Measurements from ENCODE around the gene TRABD2B. TPM values are rescaled to one million over a fixed set of nuclear protein-coding genes. Genes with fewer than 3 reads are reported as not detected.

TRABD2B gene
- total RNA-seq, 1 experiment from 2014 or later, result 0.36 TPM

- Histone ChIP-seq H3K27me3 (replicated peaks; ENCODE audit: control insufficient read depth, insufficient read depth, low read length) (no peaks in the 10 kb centered on the region), H3K9me3 (no peaks in the 10 kb centered on the region), H3K4me3 (ENCODE audit: low read depth, low read length) (no peak overlapping the region), H3K36me3 (ENCODE audit: control insufficient read depth, insufficient read depth, low read length) (no peaks in the 10 kb centered on the region), H3K4me1 (peaks cover 7% of the 10 kb centered on the region)
- no TSS peak for BruUV-seq (replicated peaks)
- DNase-seq, result no peak
- POLR2A ChIA-PET, result no interaction called here
- CTCF ChIA-PET, result no interaction called here
- TF ChIP-seq, protein P1, sequence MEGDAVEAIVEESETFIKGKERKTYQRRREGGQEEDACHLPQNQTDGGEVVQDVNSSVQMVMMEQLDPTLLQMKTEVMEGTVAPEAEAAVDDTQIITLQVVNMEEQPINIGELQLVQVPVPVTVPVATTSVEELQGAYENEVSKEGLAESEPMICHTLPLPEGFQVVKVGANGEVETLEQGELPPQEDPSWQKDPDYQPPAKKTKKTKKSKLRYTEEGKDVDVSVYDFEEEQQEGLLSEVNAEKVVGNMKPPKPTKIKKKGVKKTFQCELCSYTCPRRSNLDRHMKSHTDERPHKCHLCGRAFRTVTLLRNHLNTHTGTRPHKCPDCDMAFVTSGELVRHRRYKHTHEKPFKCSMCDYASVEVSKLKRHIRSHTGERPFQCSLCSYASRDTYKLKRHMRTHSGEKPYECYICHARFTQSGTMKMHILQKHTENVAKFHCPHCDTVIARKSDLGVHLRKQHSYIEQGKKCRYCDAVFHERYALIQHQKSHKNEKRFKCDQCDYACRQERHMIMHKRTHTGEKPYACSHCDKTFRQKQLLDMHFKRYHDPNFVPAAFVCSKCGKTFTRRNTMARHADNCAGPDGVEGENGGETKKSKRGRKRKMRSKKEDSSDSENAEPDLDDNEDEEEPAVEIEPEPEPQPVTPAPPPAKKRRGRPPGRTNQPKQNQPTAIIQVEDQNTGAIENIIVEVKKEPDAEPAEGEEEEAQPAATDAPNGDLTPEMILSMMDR (IDR thresholded peaks at IDR 0.05; ENCODE audit: insufficient read depth in 1 of 2, low read depth in 1 of 2, low read length in 1 of 2, severe bottlenecking in 1 of 2, unreplicated experiment in 1 of 2), result no peak
- Mint-ChIP-seq H3K36me3 (ENCODE audit: insufficient read depth, unreplicated experiment) (no peaks in the 10 kb centered on the region), H3K27me3 (ENCODE audit: insufficient read depth, unreplicated experiment) (no peaks in the 10 kb centered on the region), H3K27ac (ENCODE audit: unreplicated experiment) (no peak overlapping the region), H3K4me1 (ENCODE audit: low read depth, unreplicated experiment) (peaks cover under 1% of the 10 kb centered on the region), H3K9me3 (ENCODE audit: unreplicated experiment) (no peaks in the 10 kb centered on the region), H3K4me3 (ENCODE audit: unreplicated experiment) (no peak overlapping the region)
- intact Hi-C loops (cut with micrococcal nuclease; ENCODE audit: unreplicated experiment), result no loop called here
Observed at GRCh38 chr1:47918257-47918867, 78.8 kb downstream of the TRABD2B start.

DNA sequence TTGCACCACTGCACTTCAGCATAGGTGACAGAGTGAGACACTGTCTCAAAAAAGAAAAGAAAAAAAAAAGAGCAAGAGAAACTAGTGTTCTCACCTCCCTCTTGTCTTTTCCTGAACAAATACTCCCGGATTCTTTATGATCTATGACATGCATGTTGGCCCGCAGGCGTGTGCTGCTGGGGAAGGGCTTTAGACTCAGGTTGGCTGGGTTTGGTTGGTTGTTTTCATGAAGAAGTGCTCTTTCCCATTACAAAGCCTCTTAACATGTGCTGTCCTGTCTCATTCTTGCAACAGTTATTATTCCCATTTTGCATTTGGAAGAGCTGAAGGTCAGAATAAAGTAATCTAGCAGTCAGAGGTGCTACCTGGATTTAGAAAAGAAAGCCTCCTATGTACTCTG is 79.5 kb downstream of the TRABD2B start:
- CTCF ChIA-PET, result no interaction called here
- BruUV-seq (replicated peaks), result no TSS peak
- Mint-ChIP-seq H3K9me3 (ENCODE audit: unreplicated experiment) (no peaks in the 10 kb centered on the region), H3K4me1 (ENCODE audit: low read depth, unreplicated experiment) (peaks cover 7% of the 10 kb centered on the region), H3K27ac (ENCODE audit: unreplicated experiment) (no peak overlapping the region), H3K36me3 (ENCODE audit: insufficient read depth, unreplicated experiment) (no peaks in the 10 kb centered on the region), H3K27me3 (ENCODE audit: insufficient read depth, unreplicated experiment) (no peaks in the 10 kb centered on the region), H3K4me3 (ENCODE audit: unreplicated experiment) (no peak overlapping the region)
- TF ChIP-seq, protein P1 (IDR thresholded peaks at IDR 0.05; ENCODE audit: insufficient read depth in 1 of 2, low read depth in 1 of 2, low read length in 1 of 2, severe bottlenecking in 1 of 2, unreplicated experiment in 1 of 2), result no peak
- Histone ChIP-seq H3K4me1 (peaks cover 12% of the 10 kb centered on the region), H3K27me3 (replicated peaks; ENCODE audit: control insufficient read depth, insufficient read depth, low read length) (no peaks in the 10 kb centered on the region), H3K4me3 (ENCODE audit: low read depth, low read length) (no peak overlapping the region), H3K9me3 (no peaks in the 10 kb centered on the region), H3K36me3 (ENCODE audit: control insufficient read depth, insufficient read depth, low read length) (no peaks in the 10 kb centered on the region)
- POLR2A ChIA-PET, result no interaction called here
- DNase-seq, result no peak
- intact Hi-C loops (cut with micrococcal nuclease; ENCODE audit: unreplicated experiment), result no loop called here

DNA sequence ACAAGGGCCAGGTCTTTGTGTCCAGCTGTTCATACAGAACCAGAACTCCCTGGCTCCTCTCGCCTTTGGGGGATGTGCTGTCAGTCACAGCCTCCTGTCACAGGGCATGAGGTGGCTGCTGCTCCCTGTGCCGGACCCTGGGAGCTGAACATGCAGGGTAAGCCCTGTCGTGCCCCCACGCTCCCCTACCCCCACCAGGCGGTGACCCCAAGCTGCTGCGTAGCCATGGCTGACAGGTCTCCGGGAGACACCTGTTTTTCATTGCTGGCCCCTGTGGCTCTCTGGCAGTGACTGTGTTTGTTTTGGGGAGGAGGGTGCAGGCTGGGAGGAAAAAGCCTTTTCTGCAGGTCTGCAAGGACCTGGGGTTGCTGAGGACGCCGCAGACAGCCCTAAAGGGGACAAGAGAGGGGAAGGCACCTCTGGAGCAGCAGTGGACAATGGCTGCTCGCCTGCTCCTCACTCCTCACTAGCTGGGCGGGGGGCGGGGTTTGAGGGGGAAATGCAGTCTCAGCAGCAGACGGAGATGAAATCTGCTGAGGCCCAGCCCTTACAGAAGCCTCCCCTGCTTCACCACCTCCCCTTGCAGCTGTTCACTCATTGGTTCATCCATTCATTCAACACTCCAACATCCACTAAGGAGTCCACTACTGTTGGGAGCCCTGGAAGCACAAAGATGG is 81.4 kb downstream of the TRABD2B start:
- Histone ChIP-seq H3K36me3 (ENCODE audit: control insufficient read depth, insufficient read depth, low read length) (no peaks in the 10 kb centered on the region), H3K9me3 (no peaks in the 10 kb centered on the region), H3K27me3 (replicated peaks; ENCODE audit: control insufficient read depth, insufficient read depth, low read length) (no peaks in the 10 kb centered on the region), H3K4me1 (peaks cover 12% of the 10 kb centered on the region), H3K4me3 (ENCODE audit: low read depth, low read length) (no peak overlapping the region)
- H3K4me3 Mint-ChIP-seq (ENCODE audit: unreplicated experiment), result no peak overlapping the region
- no TSS peak for BruUV-seq (replicated peaks)
- ChIA-PET POLR2A (no interaction called here), CTCF (interaction anchor here (0.6 kb wide), 1 partner anchor 33 kb away, joined by 4 read pairs; no protein-coding TSS in a partner anchor)
- intact Hi-C loops (cut with micrococcal nuclease; ENCODE audit: unreplicated experiment), result no loop called here
- no peaks in the 10 kb centered on the region for H3K27me3 Mint-ChIP-seq (ENCODE audit: insufficient read depth, unreplicated experiment)
- H3K27ac Mint-ChIP-seq (ENCODE audit: unreplicated experiment), result no peak overlapping the region
- TF ChIP-seq, protein P1 (IDR thresholded peaks at IDR 0.05; ENCODE audit: insufficient read depth in 1 of 2, low read depth in 1 of 2, low read length in 1 of 2, severe bottlenecking in 1 of 2, unreplicated experiment in 1 of 2), result no peak
- DNase-seq, result no peak
- H3K9me3 Mint-ChIP-seq (ENCODE audit: unreplicated experiment), result no peaks in the 10 kb centered on the region
- no peaks in the 10 kb centered on the region for H3K36me3 Mint-ChIP-seq (ENCODE audit: insufficient read depth, unreplicated experiment)
- peaks cover 7% of the 10 kb centered on the region for H3K4me1 Mint-ChIP-seq (ENCODE audit: low read depth, unreplicated experiment)
